Activated T-helper 1 cell treated with anti-CD3 and anti-CD28 coated beads, Interleukin-2, amount 50 U/mL, for 16 hours (primary cell): Measurements from ENCODE around the gene COL18A1.
"Not testable (repeated sequence)": the region's sequence is repeated elsewhere in the genome, so short reads cannot be mapped to it uniquely, and the experiment has no call there.

Source experiments
- DNase-seq, 2 donors: peaks; one replicate each; pipeline ENCODE4 v3.0.0-alpha.2; 2020; ENCODE audit warnings: low read depth in 1 of 2, low spot score in 1 of 2

Gene COL18A1

DNA sequence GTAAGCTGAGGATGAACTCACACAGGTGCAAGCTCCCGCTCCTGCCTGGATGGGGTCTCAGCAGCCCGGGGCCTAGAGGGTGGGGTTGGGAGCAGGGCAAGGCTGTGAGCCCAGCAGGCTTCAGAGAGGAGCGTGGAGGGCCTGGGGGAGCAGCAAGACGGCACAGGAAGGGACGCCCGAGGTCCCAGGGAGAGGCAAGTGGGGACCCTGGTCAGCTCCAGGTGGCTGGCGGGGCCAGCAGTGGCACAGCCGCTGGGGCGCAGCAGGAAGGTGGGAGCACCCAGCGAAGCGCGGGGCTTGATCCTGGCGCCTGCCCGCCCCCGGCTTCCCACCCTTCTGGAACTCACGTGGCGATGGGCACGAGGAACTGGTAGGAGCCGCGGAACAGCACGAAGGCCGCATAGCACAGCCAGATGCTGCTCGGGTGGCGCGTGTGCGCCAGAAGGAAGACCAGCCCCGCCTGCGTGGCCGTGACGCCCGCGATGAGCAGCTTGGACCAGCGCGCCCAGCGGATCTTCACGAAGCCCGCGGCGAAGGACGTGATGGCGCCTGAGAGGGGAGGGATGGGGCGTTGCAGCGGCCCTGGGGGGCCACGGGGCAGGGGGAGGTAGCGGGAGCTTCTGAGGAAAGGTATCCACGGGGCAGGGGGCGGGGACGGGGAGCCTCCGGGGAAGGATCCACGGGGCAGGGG is 125.6 kb downstream of the COL18A1 start:
- DNase-seq = no peak

- not testable (repeated sequence) for DNase-seq
Observed at GRCh38 chr21:45531114-45531392, 126.1 kb downstream of the COL18A1 start.

- DNase-seq = no peak
Observed at GRCh38 chr21:45531393-45532215, 126.6 kb downstream of the COL18A1 start.

DNA sequence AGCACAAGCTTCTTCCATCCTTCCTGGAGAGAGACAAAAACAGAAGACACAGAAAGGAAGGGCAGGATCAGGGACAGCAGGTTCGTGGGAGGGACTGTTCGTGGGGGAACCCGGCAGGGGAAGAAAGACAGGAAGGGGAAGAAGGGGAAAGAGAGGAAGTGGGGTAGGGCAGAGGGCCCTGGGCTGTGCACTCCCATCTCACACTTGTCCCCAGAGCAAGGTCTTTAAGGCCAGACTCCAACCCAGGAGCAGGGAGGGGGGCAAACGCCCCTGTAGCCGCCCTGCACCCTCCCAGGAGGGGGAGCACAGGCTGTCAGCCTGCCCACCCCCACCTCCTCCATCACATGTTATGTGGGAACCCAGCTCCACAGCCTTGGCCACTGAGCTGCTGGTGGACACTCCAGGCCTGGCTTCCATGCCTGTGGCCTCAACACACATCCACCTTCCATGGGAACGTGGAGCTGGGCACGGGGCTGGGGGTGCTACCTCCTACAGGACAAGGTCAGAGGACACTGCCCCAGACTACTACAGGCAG is 127.9 kb downstream of the COL18A1 start:
- DNase-seq = no peak

- no peak for DNase-seq
Observed at GRCh38 chr21:45533361-45533845, 128.4 kb downstream of the COL18A1 start.

GRCh38 chr21:45533846-45534635 is 129.1 kb downstream of the COL18A1 start:
- no peak for DNase-seq

DNA sequence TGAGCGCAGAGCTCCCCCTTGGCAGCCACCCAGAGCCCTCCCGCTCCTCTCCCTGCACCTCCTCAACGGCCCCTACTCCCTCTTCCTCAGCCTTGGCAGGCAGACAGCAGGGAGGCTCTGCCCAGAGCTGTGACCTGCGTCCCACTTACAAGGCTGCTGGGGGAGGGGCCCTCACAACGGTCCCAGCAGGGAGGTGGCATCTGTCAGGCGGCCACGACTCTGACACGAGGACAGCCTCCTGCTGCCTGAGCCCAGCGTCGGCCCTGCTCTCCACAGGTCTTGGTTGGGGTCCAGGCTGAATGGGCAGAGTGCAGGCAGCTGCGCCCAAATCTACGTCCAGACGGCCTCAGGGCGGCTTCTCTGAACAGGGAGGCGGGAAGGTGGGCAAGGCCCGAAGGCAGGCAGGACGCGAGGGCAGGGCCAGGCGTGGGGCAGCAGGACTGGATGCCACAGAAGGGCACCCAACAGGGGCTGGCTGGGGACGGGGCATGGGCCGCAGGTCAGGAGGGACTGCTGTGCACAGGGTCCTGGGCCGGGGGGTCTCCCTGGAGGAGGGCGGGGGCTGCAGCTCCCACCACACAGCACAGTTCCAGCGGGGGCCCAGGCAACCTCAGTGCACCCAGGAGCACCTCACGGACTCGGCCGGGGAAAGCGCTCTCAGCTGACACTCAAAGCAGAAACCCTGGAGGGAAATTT is 129.8 kb downstream of the COL18A1 start:
- DNase-seq = no peak

DNA sequence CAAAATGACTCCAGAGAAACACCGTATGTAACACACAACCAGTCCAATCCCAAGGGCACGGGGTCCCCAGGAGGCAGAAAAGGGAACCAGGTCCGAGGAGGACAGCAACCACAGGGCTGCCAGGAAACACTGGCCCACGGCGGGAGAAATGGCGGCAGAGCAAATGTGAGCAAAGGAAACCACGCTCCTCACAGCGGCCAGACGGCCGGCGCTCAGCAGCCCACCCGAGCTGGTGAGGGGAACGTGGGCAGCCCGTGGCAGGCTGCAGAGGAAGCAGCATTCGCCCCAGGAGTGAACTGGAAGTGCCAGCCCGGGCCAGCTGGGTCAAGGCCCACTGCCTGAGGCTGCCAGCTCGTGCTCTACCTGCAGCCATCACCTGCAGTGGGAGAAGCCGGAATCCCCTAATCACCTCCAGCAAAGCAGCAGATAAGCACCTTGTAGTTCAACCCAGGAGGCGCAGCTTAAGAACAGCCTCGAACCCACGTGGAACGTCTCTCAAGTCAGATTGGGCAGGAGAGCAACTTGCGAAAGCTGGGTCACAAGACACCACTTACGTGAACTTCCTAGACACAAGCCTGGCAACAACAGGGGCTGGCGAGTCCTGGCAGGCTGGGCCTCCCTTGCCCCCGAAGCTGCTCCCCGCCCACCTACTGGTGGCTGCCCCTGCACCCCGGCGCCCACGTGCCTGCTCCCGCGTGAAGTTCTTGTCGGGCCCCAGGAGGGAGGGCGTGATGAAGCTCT is 130.5 kb downstream of the COL18A1 start:
- DNase-seq = no peak

DNA sequence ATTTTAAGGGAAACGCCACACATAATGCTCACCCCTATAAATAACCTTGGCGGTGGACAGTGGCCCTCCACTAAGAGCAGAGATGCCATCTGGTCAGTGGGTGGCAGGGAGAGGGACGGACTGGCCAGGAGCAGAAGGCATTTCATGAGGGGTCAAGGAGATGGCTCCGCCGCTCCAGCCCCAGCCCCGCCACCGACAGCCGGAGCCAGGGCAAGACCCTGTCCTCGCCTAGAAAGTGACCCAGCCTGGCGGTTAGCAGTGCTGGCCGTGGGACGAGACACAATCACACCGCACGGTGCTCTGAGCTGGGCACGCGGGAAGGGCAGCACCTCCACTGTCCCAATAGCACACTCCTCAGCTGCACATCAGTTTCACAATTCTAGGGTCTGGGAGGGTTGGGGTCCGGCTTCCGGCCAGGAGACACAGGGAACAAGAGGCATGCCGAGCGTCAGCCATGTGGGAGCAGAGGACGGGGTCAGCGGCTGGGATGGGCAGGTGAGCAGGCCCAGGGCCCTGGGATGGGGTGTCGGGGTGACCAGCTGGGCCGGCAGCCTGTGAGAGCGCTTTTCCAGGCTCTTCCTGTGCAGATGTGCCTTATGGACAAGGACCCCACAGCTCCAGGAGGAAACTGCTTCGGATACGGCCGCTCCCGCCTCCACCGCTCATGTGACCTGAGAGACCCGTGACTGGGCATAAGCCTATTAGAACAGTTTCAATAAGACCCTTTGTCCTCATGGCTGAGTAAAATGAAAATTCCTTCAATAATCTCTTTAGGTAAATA is 131.5 kb downstream of the COL18A1 start:
- no peak for DNase-seq

DNA sequence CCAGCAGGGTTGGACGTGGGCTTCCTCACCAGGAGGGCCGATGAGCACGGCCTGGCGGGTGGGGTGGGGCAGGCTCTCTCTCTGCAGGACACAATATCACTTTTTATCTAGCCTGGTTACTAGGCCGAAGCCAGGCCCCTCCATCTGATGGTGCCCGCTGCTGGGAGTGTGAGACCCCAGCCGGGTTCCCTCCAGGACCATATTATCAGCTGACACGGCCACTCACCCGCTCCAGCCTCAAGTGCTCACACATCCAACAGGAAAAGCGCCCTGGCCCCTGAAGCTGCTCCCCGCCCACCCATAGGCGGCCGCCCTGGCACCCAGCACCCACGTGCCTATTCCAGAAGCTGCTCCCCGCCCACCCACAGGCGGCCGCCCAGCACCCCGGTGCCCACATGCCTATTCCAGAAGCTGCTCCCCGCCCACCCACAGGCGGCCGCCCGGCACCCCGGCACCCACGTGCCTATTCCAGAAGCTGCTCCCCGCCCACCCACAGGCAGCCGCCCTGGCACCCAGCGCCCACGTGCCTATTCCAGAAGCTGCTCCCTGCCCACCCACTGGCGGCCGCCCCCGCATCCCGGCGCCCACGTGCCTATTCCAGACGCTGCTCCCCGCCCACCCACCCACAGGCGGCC is 132.3 kb downstream of the COL18A1 start:
- DNase-seq = no peak

DNA sequence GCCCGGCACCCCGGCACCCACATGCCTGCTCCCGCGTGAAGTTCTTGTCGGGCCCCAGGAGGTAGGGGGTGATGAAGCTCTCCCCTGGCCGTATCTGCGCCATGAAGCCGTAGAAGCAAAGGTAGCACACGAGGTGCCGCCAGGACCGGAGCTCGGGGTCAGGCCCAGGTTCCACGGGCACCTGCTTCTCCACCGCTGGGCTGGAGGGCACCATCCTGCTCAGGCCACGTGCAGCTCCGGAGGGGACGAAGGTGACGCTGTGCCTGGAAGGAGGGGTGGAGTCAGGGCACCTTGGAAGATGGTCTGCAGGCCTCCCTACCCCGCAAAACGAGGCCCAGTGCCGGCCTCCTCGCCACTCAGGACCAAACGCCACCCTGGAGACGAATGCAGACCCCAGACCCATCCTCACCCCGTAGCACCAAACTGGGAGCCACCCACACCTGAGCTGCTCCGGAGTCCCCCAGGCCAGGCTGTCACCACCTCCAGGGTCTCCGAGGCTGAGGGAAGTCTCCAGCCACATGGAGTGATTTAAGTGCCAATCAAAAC is 132.9 kb downstream of the COL18A1 start:
- DNase-seq = no peak

- DNase-seq = no peak
Observed at GRCh38 chr21:45538381-45539045, 133.5 kb downstream of the COL18A1 start.

DNA sequence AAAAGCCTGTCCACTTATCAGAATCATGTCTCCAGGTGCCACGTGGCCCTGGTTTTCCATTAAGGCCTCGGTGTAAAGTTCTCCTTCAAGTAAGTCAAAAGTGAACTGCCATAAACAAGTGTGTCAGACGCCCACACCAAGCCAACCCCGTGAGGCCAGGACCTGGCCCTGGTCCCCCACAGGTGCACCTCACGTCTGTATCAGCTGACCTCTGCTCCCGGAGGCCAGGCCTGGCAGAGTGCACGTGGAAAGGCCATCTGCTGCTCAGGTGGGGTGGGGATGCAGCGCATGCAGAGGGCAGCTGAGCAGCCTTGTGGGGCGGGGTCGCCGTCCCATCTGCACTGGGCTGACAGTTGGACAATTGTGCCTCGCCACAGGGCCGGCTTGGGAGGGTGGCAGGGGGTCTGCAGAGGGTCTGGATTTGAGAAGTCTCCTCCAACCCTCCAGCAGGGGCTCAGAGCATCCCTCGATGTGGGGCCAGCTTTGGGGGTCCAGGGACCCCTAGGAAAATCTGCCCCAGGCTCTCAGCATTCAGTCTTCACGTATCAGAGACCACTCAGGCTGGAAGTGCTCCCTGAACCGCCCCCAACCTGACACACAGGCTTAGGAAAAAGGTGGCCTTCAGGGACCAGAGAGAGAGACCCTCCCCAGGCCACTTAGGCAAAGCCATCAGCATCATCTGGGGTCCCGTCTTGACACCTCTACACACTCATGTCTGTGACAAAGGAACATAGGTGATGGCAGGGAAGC is 134.3 kb downstream of the COL18A1 start:
- no peak for DNase-seq

DNA sequence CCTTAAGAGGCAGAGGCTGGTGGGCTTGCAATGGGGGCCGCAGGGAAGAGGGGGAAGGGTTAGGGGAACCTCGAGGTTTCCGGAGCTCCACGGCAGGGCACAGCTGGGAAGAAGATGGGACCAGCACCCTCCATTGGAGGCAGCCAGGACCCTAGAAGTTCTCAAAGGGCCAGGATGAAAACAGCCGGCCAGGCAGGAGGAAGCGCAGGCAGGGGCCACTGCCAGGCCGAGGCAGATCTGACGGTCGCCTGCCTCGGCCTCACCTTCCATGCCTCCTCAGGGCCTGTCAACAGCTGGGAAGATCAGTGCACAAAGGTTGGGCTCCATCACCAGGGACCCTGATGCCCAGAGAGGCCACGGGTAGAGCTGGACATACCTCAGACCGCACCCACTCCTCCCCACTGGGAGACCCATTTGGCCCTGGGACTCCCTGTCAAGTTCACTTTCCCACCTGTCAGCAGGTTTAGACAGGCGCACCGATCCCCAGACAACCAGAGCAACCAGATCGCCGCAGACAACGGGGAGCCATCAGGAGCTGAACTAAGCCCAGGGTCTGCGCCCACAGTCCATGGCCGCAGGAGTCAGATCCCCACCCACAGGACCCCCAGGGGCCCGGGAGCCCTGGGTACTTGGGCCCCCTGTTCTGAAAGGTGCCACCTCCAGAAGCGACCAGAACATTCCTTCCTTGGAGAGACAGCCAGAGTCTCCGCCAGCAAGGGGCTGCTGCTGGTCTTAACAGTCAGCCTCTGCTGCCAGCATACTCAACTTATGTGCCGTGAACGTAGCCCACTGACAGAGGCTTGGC is 135.0 kb downstream of the COL18A1 start:
- no peak for DNase-seq

DNA sequence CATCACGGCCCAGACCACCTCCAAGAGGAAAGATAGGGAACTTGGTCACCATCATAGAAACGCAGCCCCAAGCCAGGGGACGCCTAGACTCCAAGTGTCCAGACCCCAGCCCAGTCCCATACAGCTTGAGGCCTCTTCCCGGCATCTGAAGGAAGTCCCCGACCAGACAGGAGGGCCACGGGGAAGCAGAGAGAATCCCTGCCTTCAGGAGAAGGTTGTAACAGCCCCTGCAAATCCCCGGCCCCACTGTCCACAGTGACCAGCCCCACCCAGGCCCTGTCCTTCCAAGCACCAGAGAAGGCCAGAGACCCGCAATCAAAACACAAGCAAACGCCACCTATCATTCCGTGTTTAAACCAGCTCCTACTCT is 135.6 kb downstream of the COL18A1 start:
- DNase-seq = no peak

DNA sequence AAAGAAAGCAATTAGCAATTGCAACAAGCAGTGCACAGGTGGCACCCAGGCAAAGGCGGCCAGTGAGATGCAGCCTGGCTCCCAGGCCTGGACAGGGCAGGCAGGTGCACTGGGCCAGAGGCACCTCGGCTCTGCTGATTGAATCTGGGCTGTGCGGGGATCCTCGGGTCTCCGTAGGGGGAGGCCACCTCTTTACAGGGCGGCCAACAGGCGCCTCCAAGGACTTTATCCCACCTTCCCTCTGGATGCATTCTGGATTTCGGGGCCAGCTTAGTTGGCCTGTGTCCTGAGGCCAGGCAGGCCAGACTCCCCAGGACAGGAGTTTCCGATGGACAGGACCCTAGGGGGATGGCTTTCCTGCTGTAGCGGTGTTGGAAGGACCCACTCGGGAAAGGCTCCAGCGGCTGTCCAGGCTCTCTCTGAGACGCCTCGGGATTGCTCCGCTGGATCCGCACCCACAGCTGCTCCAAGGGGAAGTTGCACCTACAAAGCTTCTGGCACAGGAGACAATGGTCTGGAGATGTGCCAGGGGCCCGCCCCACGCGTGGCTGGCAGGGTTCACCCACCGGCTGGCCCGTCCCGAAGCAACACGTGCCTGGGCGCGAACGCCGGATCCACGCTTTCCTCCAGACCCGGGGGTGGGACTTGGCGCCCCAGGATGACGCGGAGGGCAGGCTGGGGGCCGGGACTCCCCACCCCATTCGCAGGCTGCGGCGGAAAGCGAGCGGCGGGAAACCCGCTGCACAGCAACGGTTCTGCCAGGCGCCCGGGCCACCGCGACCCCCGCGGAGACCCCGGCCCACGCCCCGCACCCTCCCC is 136.5 kb downstream of the COL18A1 start:
- DNase-seq = peak; percentile 48 to 66
